VCaP (cell line): Measurements from ENCODE around the gene PDLIM7.
A peak's percentile ranks its signal among the peaks of the same experiment; 100 is the strongest.

ENCODE experiments used
- H3K27ac ChIP-seq: fragments of 450-650 bp; 2 replicates; pipeline ENCODE4 v1.5.1; 2017
- CTCF ChIP-seq: fragments of 450-650 bp; conservative IDR thresholded peaks from 2 replicates; pipeline ENCODE4 v1.5.1; 2017; ENCODE audit warnings: mild to moderate bottlenecking, moderate library complexity

PDLIM7 gene

GRCh38 chr5:177459357-177459756 is 38.0 kb downstream of the PDLIM7 start:
- H3K27ac ChIP-seq, result no peak overlapping the region
- TF ChIP-seq CTCF, result no peak

GRCh38 chr5:177458912-177459350 is 38.5 kb downstream of the PDLIM7 start:
- H3K27ac ChIP-seq, result no peak overlapping the region
- no peak for TF ChIP-seq CTCF

- TF ChIP-seq CTCF, result peak; percentile 10; the same call in 1 of the 2 replicates
- no peak overlapping the region for H3K27ac ChIP-seq
These were observed 39.3 kb downstream of the PDLIM7 start for GRCh38 chr5:177457852-177458681.

- TF ChIP-seq CTCF, result peak; percentile 68
- H3K27ac ChIP-seq, result peak overlapping the region; percentile 99
These were observed 40.2 kb downstream of the PDLIM7 start for GRCh38 chr5:177456976-177457851.

- H3K27ac ChIP-seq, result peak overlapping the region; percentile 99
These were observed 40.8 kb downstream of the PDLIM7 start for GRCh38 chr5:177456591-177456964.

GRCh38 chr5:177455661-177456590 is 41.5 kb downstream of the PDLIM7 start:
- peak overlapping the region; percentile 99 for H3K27ac ChIP-seq
- peak; percentile 99 for TF ChIP-seq CTCF

More at GRCh38 chr5:177456591-177456964, 40.8 kb downstream of the PDLIM7 start:
- peak; percentile 74 for TF ChIP-seq CTCF
